ENCODE measurements around the gene DAAM2.

DNA sequence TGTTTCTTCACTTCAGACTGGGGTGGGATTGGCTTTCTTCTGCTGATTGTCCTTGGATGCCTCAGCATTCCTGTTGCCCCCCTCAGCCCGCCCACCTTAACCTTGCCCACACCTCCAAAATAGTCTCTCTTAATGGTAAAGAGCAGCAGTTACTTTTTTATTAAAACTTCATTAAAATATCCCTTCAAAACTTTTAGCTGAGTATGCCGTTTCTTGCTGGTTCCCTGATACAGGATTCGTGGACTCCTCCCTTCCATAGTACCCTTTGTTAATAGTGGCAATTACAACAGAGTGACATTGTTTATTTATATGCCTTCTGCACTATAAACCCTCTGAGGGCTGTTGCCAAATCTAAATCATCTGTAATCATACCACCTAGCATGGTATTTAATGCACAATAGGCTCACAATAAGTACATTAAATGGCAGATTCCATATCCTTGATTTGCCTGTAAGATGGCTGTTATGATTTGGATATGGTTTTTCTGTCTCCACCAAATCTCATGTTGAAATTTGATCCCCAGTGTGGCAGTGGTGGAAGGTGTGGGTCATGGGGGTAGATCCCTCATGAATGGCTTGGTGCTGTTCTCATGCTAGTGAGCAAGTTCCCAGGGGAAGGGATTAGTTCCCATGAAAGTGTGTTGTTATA, 145.6 kb downstream of the DAAM2 start:
- TF ChIP-seq CTCF (IDR thresholded peaks at IDR 0.05 in 4 of 5, conservative IDR thresholded peaks at IDR 0.05 in 1 of 5), result no peak
- TF ChIP-seq POLR2A (IDR thresholded peaks at IDR 0.05), result no peak

Data from gastrocnemius medialis (tissue), 4 donors.